IgD-negative memory B cell (primary cell): ENCODE data around the gene DSC3. TPM values are rescaled to one million over a fixed set of nuclear protein-coding genes. Genes with fewer than 3 reads are reported as not detected.
"Not testable (repeated sequence)": the region's sequence is repeated elsewhere in the genome, so short reads cannot be mapped to it uniquely, and the experiment has no call there.

Source experiments
- H3K27ac Mint-ChIP-seq, 3 donors: one replicate each; pipeline ENCODE4 v1.8.0; 2020 to 2022; ENCODE audit warnings: mild to moderate bottlenecking in 3 of 3, mixed read lengths in 3 of 3, moderate library complexity in 1 of 3
- H3K27me3 Mint-ChIP-seq: one replicate; pipeline ENCODE4 v1.8.0; 2021; ENCODE audit warnings: mixed read lengths
- H3K36me3 Mint-ChIP-seq: one replicate; pipeline ENCODE4 v1.8.0; 2020; ENCODE audit warnings: mild to moderate bottlenecking, mixed read lengths
- H3K4me1 Mint-ChIP-seq, 3 donors: one replicate each; pipeline ENCODE4 v1.8.0; 2020 to 2022; ENCODE audit warnings: mixed read lengths in 3 of 3, mild to moderate bottlenecking in 1 of 3
- H3K4me3 Mint-ChIP-seq, 4 donors: one replicate each; pipeline ENCODE4 v1.8.0; 2020 to 2022; ENCODE audit warnings: mild to moderate bottlenecking in 4 of 4, mixed read lengths in 4 of 4, moderate library complexity in 3 of 4
- H3K9me3 Mint-ChIP-seq, 3 donors: one replicate each; pipeline ENCODE4 v1.8.0; 2020 to 2021; ENCODE audit warnings: mixed read lengths in 3 of 3, mild to moderate bottlenecking in 1 of 3
- polyA plus RNA-seq: library from polyadenylated mRNA; unstranded; fragments of 300-500 nt; fragmentation: Illumina TruSeq; gene quantifications from one replicate; pipeline ENCODE4 v1.2.3, GENCODE V29; 2021

Gene DSC3
- polyA plus RNA-seq, 1 donor from 2014 or later, result not detected

- not testable (repeated sequence) for H3K36me3 Mint-ChIP-seq, H3K27ac Mint-ChIP-seq, H3K9me3 Mint-ChIP-seq
Observed at GRCh38 chr18:31011455-31011854, 31.1 kb downstream of the DSC3 start.

GRCh38 chr18:31010601-31011000, 31.9 kb downstream of the DSC3 start:
- Mint-ChIP-seq H3K27me3 (no peaks in the 10 kb centered on the region), H3K4me1 (no peaks in the 10 kb centered on the region), H3K36me3 (no peaks in the 10 kb centered on the region), H3K4me3 (no peak overlapping the region), H3K9me3 (peaks cover 0 to 3% (median 0%) of the 10 kb centered on the region in 3 donors), H3K27ac (no peak overlapping the region)

More at GRCh38 chr18:31011455-31011854, 31.1 kb downstream of the DSC3 start:
- H3K27me3 Mint-ChIP-seq, H3K4me1 Mint-ChIP-seq, H3K4me3 Mint-ChIP-seq: not testable (repeated sequence)

GRCh38 chr18:30999887-31000628, 42.5 kb downstream of the DSC3 start:
- Mint-ChIP-seq H3K4me3 (no peak overlapping the region), H3K36me3 (no peaks in the 10 kb centered on the region), H3K4me1 (no peaks in the 10 kb centered on the region), H3K27ac (no peak overlapping the region), H3K9me3 (peaks cover 0 to 4% (median 3%) of the 10 kb centered on the region in 3 donors), H3K27me3 (no peaks in the 10 kb centered on the region)

- Mint-ChIP-seq H3K36me3 (no peaks in the 10 kb centered on the region), H3K4me1 (no peaks in the 10 kb centered on the region), H3K27ac (no peak overlapping the region), H3K27me3 (no peaks in the 10 kb centered on the region), H3K9me3 (peaks cover 0 to 4% (median 3%) of the 10 kb centered on the region in 3 donors), H3K4me3 (no peak overlapping the region)
Observed at GRCh38 chr18:30999186-30999585, 43.4 kb downstream of the DSC3 start.

GRCh38 chr18:30997223-30997622, 45.3 kb downstream of the DSC3 start:
- Mint-ChIP-seq H3K4me3 (no peak overlapping the region), H3K36me3 (no peaks in the 10 kb centered on the region), H3K4me1 (no peaks in the 10 kb centered on the region), H3K27me3 (no peaks in the 10 kb centered on the region), H3K9me3 (no peaks in the 10 kb centered on the region), H3K27ac (no peak overlapping the region)

- Mint-ChIP-seq H3K27ac (no peak overlapping the region), H3K4me1 (no peaks in the 10 kb centered on the region), H3K4me3 (no peak overlapping the region), H3K36me3 (no peaks in the 10 kb centered on the region), H3K9me3 (no peaks in the 10 kb centered on the region), H3K27me3 (no peaks in the 10 kb centered on the region)
Observed at GRCh38 chr18:30992231-30992630, 50.3 kb downstream of the DSC3 start.

- Mint-ChIP-seq H3K4me1 (no peaks in the 10 kb centered on the region), H3K27me3 (no peaks in the 10 kb centered on the region), H3K36me3 (no peaks in the 10 kb centered on the region), H3K4me3 (no peak overlapping the region), H3K9me3 (no peaks in the 10 kb centered on the region), H3K27ac (no peak overlapping the region)
Observed at GRCh38 chr18:30991397-30991796, 51.1 kb downstream of the DSC3 start.

- H3K4me1 Mint-ChIP-seq, result no peaks in the 10 kb centered on the region
- no peaks in the 10 kb centered on the region for H3K27me3 Mint-ChIP-seq
- no peak overlapping the region for H3K4me3 Mint-ChIP-seq
- H3K27ac Mint-ChIP-seq, result no peak overlapping the region
- H3K9me3 Mint-ChIP-seq, result peaks cover 0 to 5% (median 2%) of the 10 kb centered on the region in 3 donors
- H3K36me3 Mint-ChIP-seq, result no peaks in the 10 kb centered on the region
Observed at GRCh38 chr18:30989141-30989540, 53.4 kb downstream of the DSC3 start.

- Mint-ChIP-seq H3K4me1 (no peaks in the 10 kb centered on the region), H3K27me3 (no peaks in the 10 kb centered on the region), H3K4me3 (no peak overlapping the region), H3K9me3 (peaks cover 0 to 5% (median 4%) of the 10 kb centered on the region in 3 donors), H3K36me3 (no peaks in the 10 kb centered on the region), H3K27ac (no peak overlapping the region)
Observed at GRCh38 chr18:30988440-30988839, 54.1 kb downstream of the DSC3 start.

- Mint-ChIP-seq H3K4me3 (no peak overlapping the region), H3K27me3 (no peaks in the 10 kb centered on the region), H3K4me1 (no peaks in the 10 kb centered on the region), H3K27ac (no peak overlapping the region), H3K36me3 (no peaks in the 10 kb centered on the region), H3K9me3 (peaks cover 0 to 9% (median 7%) of the 10 kb centered on the region in 3 donors)
Observed at GRCh38 chr18:30987467-30988241, 54.9 kb downstream of the DSC3 start.

GRCh38 chr18:30985753-30986152, 56.8 kb downstream of the DSC3 start:
- Mint-ChIP-seq H3K27me3 (no peaks in the 10 kb centered on the region), H3K27ac (no peak overlapping the region), H3K4me3 (no peak overlapping the region), H3K36me3 (no peaks in the 10 kb centered on the region), H3K4me1 (no peaks in the 10 kb centered on the region), H3K9me3 (peaks cover 2 to 9% (median 7%) of the 10 kb centered on the region in 3 donors)

- H3K27me3 Mint-ChIP-seq, result no peaks in the 10 kb centered on the region
- no peak overlapping the region for H3K4me3 Mint-ChIP-seq
- H3K36me3 Mint-ChIP-seq, result no peaks in the 10 kb centered on the region
- H3K4me1 Mint-ChIP-seq, result no peaks in the 10 kb centered on the region
- H3K27ac Mint-ChIP-seq, result no peak overlapping the region
- peaks cover 2 to 9% (median 7%) of the 10 kb centered on the region in 3 donors for H3K9me3 Mint-ChIP-seq
Observed at GRCh38 chr18:30982285-30982992, 60.1 kb downstream of the DSC3 start.

GRCh38 chr18:30978091-30978490, 64.5 kb downstream of the DSC3 start:
- H3K4me3 Mint-ChIP-seq, H3K27ac Mint-ChIP-seq, H3K4me1 Mint-ChIP-seq, H3K9me3 Mint-ChIP-seq, H3K36me3 Mint-ChIP-seq, H3K27me3 Mint-ChIP-seq: not testable (repeated sequence)

- no peaks in the 10 kb centered on the region for H3K36me3 Mint-ChIP-seq
- H3K4me1 Mint-ChIP-seq, result no peaks in the 10 kb centered on the region
- H3K4me3 Mint-ChIP-seq, result no peak overlapping the region
- H3K9me3 Mint-ChIP-seq, result no peaks in the 10 kb centered on the region
- no peaks in the 10 kb centered on the region for H3K27me3 Mint-ChIP-seq
- no peak overlapping the region for H3K27ac Mint-ChIP-seq
Observed at GRCh38 chr18:30971338-30971956, 71.1 kb downstream of the DSC3 start.
